ENCODE results near the gene IL20. TPM values are rescaled to one million over a fixed set of nuclear protein-coding genes. Genes with fewer than 3 reads are reported as not detected.

The IL20 gene
- total and polyA plus RNA-seq, 2 of the 13 experiments (the other 11 are each of a cell fraction or from before 2014, with no cell fraction given), result 0.05 TPM; not detected in 1

DNA sequence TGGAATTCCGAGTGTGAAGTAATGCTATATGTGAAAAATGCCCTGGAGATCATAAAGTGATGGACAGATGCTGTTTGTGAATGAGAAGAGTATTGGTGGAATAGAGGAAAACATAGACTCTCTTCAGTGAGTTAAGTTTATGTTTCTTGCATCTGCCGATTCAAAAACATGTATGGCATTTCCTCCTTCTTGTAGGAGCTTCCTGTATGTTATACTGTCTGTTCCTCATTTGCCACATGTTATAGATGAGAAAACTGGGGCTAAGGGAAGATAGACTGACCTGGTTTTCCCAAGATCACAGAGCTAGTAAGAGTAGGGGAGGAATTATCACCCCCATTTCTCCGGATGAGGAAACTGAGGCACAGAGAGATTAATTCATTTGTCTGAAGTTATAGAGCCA lies 41.1 kb upstream of the IL20 start (continued):
- TF ChIP-seq, protein P1, sequence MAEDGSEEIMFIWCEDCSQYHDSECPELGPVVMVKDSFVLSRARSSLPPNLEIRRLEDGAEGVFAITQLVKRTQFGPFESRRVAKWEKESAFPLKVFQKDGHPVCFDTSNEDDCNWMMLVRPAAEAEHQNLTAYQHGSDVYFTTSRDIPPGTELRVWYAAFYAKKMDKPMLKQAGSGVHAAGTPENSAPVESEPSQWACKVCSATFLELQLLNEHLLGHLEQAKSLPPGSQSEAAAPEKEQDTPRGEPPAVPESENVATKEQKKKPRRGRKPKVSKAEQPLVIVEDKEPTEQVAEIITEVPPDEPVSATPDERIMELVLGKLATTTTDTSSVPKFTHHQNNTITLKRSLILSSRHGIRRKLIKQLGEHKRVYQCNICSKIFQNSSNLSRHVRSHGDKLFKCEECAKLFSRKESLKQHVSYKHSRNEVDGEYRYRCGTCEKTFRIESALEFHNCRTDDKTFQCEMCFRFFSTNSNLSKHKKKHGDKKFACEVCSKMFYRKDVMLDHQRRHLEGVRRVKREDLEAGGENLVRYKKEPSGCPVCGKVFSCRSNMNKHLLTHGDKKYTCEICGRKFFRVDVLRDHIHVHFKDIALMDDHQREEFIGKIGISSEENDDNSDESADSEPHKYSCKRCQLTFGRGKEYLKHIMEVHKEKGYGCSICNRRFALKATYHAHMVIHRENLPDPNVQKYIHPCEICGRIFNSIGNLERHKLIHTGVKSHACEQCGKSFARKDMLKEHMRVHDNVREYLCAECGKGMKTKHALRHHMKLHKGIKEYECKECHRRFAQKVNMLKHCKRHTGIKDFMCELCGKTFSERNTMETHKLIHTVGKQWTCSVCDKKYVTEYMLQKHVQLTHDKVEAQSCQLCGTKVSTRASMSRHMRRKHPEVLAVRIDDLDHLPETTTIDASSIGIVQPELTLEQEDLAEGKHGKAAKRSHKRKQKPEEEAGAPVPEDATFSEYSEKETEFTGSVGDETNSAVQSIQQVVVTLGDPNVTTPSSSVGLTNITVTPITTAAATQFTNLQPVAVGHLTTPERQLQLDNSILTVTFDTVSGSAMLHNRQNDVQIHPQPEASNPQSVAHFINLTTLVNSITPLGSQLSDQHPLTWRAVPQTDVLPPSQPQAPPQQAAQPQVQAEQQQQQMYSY (CRISPR knock-in tag; IDR thresholded peaks at IDR 0.05), result no peak
- TF ChIP-seq ZNF670 (CRISPR knock-in tag; IDR thresholded peaks at IDR 0.05; ENCODE audit: borderline replicate concordance), result no peak

DNA sequence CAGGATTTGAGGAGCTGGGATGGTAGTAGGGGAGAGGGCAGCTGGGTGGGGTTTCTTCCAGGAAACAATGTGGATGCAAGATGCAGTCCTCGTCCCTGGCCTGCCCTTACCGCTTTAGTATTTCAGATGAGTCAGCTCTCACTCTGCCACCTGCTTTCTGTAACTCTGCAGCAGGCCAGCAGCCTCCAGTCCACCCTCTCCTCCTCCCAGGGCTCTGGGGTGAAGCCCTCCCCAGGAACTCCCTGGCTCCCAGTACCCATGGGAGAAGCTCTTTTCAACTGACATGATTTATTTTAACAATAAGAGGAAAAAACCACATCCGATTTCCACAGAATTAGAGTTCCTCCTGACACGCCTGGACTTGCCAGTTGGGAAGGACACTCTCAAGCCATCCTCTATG lies 39.0 kb upstream of the IL20 start:
- Histone ChIP-seq H3K36me3 (replicated peaks in 1 of 2; ENCODE audit: control insufficient read depth in 1 of 2, insufficient read depth in 2 of 2, low read length in 2 of 2) (no peaks in the 10 kb centered on the region), H3K79me2 (ENCODE audit: insufficient read depth, low read length) (no peaks in the 10 kb centered on the region), H4K20me1 (ENCODE audit: insufficient read depth, low read length) (no peaks in the 10 kb centered on the region), H3K4me2 (ENCODE audit: low read depth, low read length) (no peak overlapping the region), H3K9me3 (ENCODE audit: low read length) (no peaks in the 10 kb centered on the region), H3K4me3 (replicated peaks in 1 of 3; ENCODE audit: insufficient read depth in 1 of 3, low read depth in 2 of 3, low read length in 3 of 3) (no peak overlapping the region), H3K27ac (ENCODE audit: extremely low read length, insufficient read depth, low read length) (no peak overlapping the region), H3K4me1 (ENCODE audit: insufficient read depth, low read length) (no peaks in the 10 kb centered on the region), H3K9ac (ENCODE audit: insufficient read depth, low read depth, low read length) (no peak overlapping the region), H3K27me3 (ENCODE audit: control insufficient read depth in 1 of 2, insufficient read depth in 2 of 2, low read length in 2 of 2) (peaks cover 3 to 15% of the 10 kb centered on the region in 2 experiments; a peak in 2 of 5 replicates), H2AFZ (ENCODE audit: low read length) (no peak overlapping the region)
- 41% methylated on average over 4 of the region's 4 CpGs for WGBS (ENCODE audit: low lambda C conversion rate)
- no peak for ATAC-seq
- ChIA-PET POLR2A (no interaction called here), CTCF (ENCODE audit: low intra/inter-chr PET ratio, low total read pairs) (no interaction called here)
- intact Hi-C loops (cut with micrococcal nuclease; ENCODE audit: unreplicated experiment) (no loop called here), in situ Hi-C loops (cut with HindIII; ENCODE audit: extremely low pct_ligation_motif_present, low pct_unique_long_range_greater_than_20kb) (no loop called here)
- DNase-seq (ENCODE audit: low spot score), result no peak
- no peak for FAIRE-seq
- no peak for TF ChIP-seq ZNF337 (CRISPR knock-in tag; IDR thresholded peaks at IDR 0.05; ENCODE audit: borderline replicate concordance, low read depth)
- no TSS peak for BruUV-seq (replicated peaks)
